ENCODE measurements around the gene CTPS2.

CTPS2 gene

DNA sequence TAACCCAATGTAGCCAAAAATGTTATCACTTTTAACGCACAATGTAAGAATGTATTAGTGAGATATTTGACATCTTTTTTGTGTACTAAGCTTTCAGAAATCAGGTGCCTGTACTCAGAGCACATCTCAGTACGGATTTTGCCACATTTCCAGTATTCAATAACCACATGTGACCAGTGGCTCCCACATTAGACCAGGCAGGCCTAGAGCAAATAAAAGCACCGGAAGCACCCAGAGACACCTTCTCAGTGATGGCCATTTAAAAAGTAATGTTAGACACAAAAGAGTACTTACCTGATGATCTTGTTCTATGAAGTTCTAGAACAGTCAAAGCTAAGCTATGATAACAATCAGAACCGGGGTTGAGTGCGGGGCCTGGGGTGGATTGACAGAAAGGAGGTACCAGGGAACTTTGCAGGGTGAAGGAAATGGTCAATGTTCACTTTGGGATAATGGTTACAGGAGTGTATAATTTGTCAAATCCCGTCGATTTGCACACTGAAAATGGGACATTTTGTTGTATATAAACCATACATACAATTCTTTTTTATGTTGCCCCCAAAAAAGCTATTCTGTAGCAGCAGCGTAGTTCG lies 1.2 kb downstream of the CTPS2 start:
- peak; percentile 31 for DNase-seq

DNA sequence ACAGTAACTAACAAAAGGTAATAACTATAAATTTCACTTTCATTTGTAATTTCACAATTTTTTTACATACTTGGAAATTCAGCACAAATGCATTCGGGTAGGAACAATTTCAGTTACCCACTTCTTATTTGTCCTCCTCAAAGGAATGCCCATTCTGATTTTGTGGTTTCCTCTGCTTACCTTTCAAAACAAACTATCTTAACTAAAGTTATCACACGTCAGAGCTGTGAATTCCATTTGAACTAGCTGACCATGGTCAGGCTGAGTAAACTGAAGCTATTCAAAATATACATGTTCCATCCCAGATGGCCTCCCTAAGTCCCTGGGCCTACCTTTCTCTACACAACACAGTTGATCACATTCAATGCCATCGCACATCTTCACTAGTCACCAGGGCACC lies 4.5 kb downstream of the CTPS2 start:
- no peak for DNase-seq

DNA sequence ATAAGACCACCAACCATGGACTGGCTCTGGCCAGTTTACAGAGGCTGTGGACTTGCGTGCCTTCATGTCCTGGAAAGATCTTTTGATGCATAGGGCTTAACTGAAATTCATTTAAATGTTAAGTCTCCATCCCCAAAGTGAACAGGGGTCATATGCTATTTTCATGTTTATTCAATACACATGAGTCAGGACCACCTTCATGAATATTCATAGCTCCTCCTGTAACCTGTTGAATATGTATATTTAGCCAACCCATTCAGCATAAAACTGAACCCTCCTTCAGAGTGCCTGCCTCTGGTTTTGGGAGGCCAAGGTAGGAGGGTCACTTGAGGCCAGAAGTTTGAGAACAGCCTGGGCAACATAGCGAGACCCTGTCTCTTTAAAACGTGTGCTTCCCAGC lies 7.1 kb downstream of the CTPS2 start:
- no peak for DNase-seq

DNA sequence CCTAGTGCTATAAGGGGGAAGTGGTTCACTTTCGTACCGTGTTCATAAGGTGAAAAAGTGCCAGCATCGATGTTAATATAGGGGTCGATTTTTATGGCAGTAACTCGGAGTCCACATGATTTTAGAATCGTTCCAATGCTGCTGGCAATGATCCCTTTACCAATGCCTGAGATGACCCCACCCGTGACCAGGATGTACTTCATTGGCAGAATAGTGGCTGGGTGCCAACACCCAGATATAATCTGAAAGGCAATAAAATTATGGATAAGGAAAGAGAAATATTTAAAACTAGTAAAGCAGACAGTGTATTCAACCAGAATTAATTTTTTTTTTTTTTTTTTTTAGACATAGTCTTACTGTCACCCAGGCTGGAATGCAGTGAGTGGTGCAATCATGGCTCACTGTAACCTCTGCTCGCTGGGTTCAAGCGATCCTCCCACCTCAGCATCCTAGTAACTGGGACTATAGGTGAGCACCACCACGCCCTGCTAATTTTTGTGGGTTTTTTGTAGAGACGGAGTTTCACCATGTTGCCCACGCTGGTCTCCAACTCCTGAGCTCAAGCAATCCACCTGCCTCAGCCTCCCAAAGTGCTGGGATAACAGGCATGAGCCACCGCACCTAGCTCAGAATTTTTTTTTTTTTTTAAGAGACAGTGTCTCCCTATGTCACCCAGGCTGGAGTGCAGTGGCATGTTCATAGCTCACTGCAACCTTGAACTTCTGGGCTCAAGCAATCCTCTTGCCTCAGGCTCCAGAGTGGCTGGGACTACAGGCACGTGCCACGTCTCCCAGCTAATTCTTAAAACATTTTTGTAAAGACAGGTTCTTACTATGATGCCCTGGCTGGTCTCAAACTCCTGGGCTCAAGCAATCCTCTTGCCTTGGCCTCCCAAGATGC lies 9.5 kb downstream of the CTPS2 start:
- DNase-seq: no peak

DNA sequence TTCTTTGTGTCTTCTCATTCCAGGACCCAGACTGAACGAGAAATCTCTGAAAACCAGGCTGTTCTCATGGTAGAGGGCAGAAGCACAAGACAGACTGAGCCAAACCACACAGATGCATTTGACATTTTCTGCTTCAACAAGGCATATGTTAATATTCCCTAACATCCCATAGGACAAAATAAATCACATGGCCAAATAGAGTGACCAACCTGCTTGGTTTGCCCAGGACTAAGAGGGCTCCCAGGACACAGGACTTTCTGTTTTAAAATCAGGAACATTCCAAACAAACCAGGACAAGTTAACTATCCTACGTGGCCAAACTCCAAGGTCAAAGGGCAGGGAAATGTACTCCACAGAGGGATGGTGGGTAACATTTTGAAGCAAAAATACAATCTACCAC lies 11.7 kb downstream of the CTPS2 start:
- DNase-seq: no peak

DNA sequence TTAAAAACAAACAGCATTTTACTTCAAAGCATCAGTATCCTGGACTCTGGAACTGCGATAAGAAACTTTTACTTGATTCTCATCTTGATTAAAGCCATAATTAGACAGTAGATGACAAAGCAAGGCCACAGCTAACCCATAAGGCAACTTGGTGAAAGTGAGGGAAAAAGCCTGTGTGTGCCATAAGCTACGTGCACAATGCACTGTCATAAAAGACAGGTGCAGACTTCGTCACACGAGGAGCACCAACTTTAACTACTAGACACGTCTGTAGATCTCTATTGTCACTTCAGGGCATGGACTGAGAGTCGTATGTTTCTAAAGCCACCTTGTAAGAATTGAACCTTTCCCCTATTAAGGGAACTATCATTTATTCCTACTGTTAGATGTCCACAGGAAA lies 13.1 kb downstream of the CTPS2 start:
- DNase-seq: no peak

DNA sequence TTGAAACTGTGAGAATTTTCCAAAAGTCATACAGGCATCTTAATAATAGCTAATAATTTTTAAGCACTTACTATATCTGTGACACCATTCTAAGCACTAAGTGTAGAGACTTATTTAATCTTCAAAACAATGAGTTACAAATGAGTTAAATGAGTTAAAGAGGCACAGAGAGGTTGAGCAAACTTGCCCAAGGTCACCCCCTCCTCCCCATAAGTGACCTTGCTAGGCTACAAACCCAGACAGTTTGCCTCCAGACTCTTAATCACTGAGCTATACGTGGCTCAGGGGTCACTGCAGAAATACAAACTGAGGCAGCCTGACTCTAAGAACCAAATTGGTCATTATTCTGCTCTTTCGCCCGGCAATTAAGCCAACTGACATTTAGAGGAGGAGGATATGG lies 15.5 kb downstream of the CTPS2 start:
- DNase-seq: no peak

DNA sequence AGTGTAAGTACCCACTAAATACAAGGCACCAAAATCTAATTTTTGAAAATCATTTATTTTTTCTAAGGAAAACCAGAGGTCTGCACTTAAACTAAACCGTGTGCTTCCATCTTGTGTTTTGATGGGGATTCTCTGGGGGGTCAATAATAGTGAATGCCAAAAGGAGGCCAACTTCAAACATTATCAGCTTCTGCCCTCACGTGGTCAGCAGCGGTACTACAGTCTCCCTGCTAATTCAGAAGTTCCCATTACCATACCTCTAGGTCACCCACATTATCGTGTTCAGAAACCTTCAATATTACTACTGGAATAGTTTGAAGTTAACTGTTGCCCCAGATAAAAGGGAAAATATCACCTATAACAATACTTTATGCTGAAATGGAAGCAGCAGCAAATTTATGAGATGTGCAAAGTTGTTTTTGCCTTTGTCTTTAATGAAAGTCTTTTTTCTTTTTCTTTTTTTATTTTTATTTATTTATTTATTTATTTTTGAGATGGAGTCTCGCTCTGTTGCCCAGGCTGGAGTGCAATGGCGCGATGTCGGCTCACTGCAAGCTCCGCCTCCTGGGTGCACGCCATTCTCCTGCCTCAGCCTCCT lies 17.3 kb downstream of the CTPS2 start:
- peak; percentile 66 for DNase-seq

DNA sequence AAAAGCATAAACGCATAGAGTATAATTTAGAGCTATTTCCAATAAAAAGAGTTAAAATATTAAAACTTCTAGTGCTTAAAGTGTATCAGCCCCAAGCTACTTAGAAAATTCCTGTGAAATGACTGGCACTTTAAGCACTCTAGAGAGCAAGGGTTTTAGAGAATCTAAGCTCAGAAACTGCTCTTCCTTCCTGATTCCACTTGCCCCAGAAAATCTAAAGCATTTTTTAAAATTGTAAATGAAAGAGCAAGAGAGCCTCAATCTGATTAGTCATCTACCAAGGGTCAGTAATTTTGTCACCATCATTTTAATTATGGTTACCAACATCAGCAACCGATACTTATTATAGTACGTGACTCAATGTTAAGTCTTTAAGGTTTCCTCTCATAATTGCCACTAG lies 25.0 kb downstream of the CTPS2 start:
- no peak for DNase-seq

DNA sequence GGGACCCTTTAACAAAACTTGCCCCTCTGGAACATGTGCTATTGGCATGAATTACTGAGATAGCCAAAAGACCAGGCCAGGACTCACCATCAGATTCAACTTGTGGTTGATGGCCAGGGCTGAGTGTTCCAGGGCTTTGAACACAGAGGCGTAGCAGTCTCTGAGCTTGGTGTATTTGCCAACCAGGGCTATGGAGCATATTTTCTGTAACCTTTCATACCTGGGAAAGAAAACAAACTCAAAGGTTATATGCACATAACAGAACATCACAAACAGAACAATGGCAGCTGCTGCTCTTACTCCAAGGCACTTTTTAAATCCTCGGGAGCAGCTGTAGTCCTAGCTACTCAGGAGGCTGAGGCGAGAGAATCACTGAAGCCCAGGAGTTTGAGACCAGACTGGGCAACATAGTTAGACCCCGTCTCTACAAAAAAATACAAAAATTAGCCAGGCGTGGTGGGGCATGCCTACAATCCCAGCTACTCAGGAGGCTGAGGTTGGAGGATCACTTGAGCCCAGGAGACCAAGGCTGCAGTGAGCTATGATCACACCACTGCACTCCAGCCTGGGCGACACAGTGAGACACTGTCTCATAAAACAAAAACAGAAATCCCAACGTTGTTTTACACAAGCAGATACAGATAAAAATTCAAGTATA lies 29.3 kb downstream of the CTPS2 start:
- DNase-seq: no peak

DNA sequence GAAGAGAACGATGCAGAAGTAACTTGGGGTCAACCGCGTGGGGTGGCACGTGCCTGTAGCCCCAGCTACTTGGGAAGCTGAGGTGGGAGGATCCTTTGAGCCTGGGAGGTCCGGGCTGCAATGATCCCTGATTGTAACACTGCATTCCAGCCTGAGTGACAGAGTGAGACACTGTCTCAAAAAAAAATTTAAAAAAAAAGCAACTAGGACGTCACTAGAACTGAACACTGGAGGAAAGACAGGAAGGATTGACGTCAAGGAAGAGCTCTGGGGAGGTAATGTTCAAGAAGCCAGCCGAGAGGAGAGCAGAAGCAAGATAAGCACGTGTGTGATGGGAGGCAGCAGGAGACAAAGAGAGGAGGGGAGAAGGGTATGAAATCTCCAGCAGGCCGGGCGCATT lies 33.8 kb downstream of the CTPS2 start:
- DNase-seq: no peak

DNA sequence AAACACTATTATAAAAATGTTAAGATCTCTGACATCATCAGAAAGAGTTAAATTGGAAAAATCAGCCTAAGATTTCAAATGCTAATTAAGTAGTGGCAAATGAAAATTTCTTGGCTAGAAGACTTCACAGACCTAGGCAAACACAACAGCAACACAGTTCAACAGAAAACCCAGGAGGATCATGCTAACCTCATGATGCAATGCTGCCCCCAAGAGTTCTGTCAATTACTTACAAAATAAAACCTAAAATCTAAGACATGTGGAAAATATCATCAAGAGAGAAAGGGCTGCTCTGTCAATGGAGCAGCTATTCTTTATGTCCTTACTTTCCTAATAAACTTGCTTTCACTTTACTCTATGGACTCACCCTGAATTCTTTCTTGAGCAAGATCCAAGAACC lies 41.5 kb downstream of the CTPS2 start:
- DNase-seq: peak; percentile 58

DNA sequence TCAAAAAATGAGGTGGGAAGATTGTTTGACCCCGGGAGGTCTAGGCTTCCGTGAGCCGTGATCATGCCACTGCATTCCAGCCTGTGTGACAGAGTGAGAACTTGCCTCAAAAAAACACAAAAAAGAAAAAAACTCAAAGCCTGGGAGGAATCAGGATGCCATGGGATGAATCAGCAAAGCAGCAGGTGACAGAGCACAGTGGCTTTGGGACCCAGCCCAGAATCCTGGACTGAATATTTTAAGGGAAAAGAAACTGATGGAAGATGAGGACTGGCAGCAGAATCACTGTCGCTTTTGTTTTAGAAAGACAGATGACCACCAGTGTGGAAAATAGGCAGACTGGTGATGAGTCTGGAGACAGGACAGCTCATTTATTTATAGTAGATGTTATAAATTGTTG lies 45.9 kb downstream of the CTPS2 start:
- DNase-seq: no peak

DNA sequence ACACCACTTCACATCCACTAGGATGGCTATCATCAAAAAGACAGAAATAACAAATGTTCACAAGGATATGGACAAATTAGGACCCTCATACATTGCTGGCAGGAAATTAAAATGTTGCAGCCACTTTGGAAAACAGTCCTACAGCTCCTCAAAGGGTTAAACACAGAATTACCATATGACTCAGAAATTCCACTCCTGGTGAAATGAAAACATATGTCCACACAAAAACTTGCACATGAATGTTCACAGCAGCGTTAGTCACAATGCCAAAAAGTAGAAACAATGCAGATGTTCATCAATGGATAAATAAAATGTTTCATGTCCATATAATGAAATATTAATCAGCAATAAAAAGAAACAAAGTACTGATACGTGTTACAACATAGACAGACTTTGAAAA lies 47.4 kb downstream of the CTPS2 start:
- DNase-seq: no peak

DNA sequence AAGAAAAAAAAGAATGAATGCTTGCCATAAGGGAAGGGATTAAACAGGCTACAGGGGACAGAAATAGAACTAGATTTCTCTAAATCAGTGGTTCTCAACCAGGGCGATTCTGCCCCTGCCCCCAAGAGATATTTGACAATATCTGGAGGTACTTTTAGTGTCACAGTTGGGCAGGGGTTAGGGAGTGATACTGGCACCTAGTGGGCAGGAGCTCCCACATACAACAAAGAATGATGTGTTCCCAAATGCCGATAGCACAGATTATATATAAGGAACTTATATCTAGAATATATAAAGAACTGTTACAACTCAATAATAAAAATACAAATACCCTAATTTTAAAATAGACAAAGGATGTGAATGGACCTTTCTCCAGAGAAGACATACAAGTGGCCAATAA lies 47.8 kb downstream of the CTPS2 start:
- no peak for DNase-seq

DNA sequence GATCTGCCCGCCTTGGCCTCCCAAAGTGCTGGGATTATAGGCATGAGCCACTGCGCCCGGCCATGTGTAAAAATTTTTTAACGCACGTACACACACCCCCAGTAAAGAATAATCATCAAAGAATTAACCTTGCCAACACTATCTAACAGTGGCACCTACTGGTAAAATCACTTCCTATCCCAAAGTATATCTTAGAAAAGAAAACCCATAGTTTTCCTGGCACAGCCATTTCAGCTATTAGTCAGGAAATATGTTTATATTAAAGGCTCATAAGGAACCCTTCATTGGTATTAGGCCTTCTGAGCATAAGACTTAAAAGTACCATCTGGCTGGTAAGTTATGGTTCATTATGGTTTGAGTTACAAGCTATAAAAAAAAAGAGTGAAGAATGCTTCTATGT lies 48.4 kb downstream of the CTPS2 start:
- no peak for DNase-seq

DNA sequence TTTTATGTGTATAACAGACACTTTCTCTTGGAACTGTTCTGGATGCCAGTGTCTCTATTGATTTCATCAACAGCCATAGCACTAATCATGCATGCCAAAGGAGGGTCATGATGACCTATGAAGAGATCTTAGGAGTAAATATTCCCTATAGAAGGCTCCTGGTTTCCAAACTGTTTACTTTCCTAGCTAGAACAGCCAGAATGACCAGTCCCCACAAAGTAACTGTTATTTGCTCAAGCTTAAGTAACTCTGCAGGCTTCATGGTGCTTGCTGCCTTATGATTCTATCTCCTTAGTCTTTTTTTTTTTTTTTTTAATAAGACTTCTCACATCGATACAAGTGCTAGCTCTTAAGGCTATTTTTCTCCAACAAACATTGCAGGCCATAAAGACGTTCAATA lies 50.1 kb downstream of the CTPS2 start:
- no peak for DNase-seq

DNA sequence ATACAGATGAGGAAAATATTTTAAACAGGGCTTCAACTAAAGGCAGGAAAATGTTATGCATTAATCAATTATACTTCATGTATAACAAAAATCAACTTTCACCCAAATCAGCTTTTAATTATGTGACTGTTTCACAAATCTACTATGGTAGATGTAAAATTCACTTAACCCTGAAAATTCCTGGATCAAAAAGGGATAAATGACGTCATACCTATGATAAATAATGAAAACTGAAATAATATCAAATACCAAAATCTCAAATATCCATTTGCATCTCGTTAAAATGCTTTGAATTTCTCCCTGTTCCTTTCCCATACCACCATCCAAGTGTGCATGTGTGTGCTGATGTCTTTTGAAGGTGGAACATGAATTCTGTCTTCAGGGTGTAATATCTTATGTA lies 51.0 kb downstream of the CTPS2 start:
- no peak for DNase-seq

DNA sequence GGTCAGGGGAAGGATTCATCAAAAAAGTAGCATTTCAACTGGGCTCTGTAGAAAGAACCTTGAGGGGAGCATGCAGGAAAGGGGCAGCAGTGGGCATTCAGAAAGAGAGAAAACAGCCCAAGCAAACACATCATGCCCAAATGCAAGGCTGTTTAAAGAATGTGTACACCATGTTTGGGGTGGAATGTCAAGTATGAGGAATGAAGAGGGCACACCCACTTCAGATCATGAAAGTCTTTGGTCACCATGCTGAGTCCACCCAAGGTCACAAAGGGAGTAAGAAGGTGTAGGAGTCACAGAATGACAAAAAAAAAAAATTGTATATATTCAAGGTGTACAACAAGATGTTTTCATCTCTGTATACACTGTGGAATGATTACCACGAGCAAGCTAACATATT lies 53.1 kb downstream of the CTPS2 start:
- DNase-seq: no peak

DNA sequence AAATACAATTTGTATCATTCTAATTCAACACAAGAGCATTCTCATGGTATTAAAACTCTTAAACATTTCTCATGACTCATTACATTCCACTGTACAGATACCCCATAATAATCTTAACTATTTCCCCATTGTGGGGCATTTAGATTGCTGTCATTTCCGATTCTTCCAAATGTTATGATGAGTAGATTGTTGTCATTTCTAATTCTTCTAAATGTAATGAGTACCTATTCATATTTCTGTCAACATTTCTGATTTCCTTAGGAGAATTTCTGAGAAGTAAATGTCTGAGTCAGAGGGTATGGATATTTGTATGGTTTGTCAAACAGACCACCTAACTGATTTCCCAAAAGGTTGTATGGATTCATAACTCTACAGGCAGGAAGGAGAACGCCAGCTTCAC lies 54.2 kb downstream of the CTPS2 start:
- DNase-seq: no peak

DNA sequence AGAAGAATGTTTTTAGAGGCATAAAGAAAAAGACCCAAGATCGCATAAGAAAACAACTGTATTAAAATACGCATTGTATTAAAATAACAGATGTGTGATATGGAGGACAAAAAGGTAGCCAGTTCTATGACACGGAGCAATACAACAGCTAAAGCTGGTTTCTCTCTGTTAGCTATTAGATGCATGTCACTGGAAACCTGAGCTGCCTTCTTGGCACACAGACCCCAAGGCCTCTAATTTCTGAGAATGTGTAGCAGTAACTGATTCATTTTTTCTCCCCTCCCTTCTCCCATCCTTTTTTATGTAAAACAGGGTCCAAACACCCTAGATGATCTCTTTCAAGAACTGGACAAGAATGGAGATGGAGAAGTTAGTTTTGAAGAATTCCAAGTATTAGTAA lies 58.4 kb downstream of the CTPS2 start:
- no peak for DNase-seq

DNA sequence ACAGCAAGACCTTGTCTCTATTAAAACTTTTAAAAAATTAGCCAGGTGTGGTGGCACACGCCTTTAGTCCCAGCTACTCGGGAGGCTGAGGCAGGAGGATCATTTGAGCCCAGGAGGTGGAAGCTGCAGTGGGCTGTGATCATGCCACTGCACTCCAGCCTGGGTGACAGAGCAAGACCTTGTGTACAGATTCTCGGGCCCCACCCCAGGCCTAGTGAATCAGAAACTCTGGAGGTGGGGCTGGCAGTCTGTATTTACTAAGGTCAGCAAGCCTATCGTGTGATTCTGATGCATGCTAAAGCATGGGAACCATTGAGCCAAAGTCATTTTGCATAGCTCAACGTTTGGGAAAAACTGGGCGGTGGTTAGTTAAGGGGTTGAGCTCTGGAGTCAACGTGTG lies 59.0 kb downstream of the CTPS2 start:
- no peak for DNase-seq

DNA sequence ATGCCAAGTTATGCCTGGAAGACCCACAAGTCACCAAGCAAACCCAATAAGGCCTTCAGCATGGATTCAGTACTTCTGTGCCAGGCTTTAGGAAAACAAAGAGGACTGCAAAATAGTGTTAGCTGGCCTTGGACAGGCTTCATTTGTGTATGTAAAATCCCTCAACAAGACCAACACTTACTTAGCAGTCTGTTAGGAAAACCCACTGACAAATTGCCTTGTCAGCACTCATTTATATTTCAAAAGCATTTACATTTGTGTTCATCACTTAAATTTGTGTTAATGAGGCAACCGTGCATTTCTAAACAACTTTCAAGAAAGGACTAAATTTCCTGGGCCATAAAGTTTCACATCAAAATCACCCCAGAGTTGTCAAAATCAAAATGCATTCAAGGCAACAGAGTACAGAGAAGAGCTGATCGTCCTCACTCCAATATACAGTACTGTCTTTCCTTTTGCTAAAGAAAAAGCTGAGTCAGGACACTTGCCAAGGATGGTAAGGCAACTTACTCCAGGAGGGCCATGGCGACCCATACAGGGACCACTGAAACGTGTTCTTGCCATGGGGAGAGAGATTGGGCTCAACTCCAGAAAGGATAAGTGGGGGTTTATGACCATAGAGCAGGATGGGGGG lies 61.0 kb downstream of the CTPS2 start:
- DNase-seq: no peak
